ENCODE results near the gene UNC5A.

GRCh38 chr5:176853151-176853778, 42.9 kb downstream of the UNC5A start:
- TF ChIP-seq CTCF (IDR thresholded peaks at IDR 0.05) (no peak), POLR2A (IDR thresholded peaks at IDR 0.05) (no peak)
